ENCODE results near the gene HEATR1.
"Not testable (repeated sequence)": the region's sequence is repeated elsewhere in the genome, so short reads cannot be mapped to it uniquely, and the experiment has no call there.

HEATR1 gene

GRCh38 chr1:236504338-236504737 is 100.0 kb downstream of the HEATR1 start:
- DNase-seq: not testable (repeated sequence)

GRCh38 chr1:236502972-236503639 is 101.2 kb downstream of the HEATR1 start:
- DNase-seq: no peak

DNA sequence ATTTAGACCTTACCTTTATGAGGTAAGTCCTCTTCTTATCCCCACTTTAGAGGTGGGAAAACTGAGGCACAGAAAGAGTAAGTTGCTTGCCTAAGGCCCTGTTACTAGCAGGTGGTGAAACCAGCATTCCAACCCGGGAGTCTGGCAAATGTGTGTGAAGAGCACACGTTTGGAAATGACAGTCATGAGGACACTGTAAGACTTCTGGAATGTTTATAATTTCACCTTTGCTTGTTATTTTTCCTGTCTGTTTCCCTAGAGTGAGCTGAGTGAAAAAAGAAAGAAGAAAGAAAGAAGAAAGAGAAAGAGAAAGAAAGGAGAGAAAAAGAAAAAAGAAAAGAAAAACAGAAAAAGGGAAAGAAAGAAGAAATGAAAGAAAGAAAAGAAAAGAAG is 101.7 kb downstream of the HEATR1 start:
- no peak for DNase-seq

DNA sequence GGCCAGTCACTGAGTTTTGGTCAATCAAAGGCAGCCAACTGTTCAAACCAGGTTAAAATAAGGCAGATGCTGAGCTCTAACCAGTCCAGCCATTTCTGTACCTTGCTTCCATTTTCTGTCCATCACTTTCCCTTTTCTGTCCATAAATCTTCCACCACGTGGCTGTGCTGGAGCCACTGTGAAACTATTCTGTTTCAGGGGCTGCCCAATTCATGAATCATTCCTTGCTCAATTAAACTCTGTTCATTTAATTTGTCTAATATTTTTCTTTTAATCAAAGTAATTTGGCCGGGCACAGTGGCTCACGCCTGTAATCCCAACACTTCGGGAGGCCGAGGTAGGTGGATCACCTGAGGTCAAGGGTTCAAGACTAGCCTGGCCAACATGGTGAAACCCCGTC is 103.2 kb downstream of the HEATR1 start:
- no peak for DNase-seq
